OCI-LY3 (cell line): Measurements from ENCODE around the gene EIF4G3.

Source experiments
- H2AFZ ChIP-seq: fragments of 200-600, 300-600 bp; shearing (Covaris generic); 2 replicates; pipeline ENCODE4 v1.6.0; 2014; ENCODE audit warnings: antibody characterized with exemption, low read depth, low read length
- H3K27ac ChIP-seq: fragments of 200-600, 300-600 bp; sonication (generic); 2 replicates; pipeline ENCODE4 v1.5.1; 2014; ENCODE audit warnings: mild to moderate bottlenecking, low read length, moderate library complexity, mixed read lengths
- H3K27me3 ChIP-seq: fragments of 200-600, 300-600 bp; sonication (generic); 2 replicates; pipeline ENCODE4 v1.6.1; 2014; ENCODE audit warnings: low read depth, low read length, mixed read lengths
- H3K36me3 ChIP-seq: fragments of 200-600, 300-600 bp; sonication (generic); replicated peaks from 2 replicates; pipeline ENCODE3; 2014; ENCODE audit warnings: low read depth, low read length, mixed read lengths
- H3K4me1 ChIP-seq: fragments of 300-600, 200-600 bp; sonication (generic); 2 replicates; pipeline ENCODE4 v1.6.1; 2014; ENCODE audit warnings: low read length, mixed read lengths
- H3K4me2 ChIP-seq: fragments of 200-600, 300-600 bp; sonication (generic); 2 replicates; pipeline ENCODE4 v1.6.1; 2014; ENCODE audit warnings: low read length, mixed read lengths
- H3K4me3 ChIP-seq: fragments of 300-600, 200-600 bp; sonication (generic); 2 replicates; pipeline ENCODE4 v1.5.1; 2014; ENCODE audit warnings: antibody characterized with exemption, mild to moderate bottlenecking, low read length, moderate library complexity
- H3K79me2 ChIP-seq: fragments of 300-600, 200-600 bp; shearing (Covaris generic); 2 replicates; pipeline ENCODE4 v1.6.1; 2014; ENCODE audit warnings: mild to moderate bottlenecking, low read length, mixed read lengths
- H3K9ac ChIP-seq: fragments of 300-600, 200-600 bp; shearing (Covaris generic); 2 replicates; pipeline ENCODE4 v1.6.0; 2014; ENCODE audit warnings: mild to moderate bottlenecking, low read length, moderate library complexity
- H3K9me3 ChIP-seq: fragments of 200-600, 300-600 bp; shearing (Covaris generic); 2 replicates; pipeline ENCODE4 v1.6.1; 2014; ENCODE audit warnings: low read length, mixed read lengths; ENCODE audit not compliant: insufficient read depth
- H4K20me1 ChIP-seq: fragments of 200-600, 300-600 bp; sonication (generic); 2 replicates; pipeline ENCODE4 v1.6.1; 2016; ENCODE audit warnings: low read length, mixed read lengths; ENCODE audit not compliant: insufficient read depth
- CTCF ChIP-seq: fragments of 200-600, 300-600 bp; sonication (generic); IDR thresholded peaks from 2 replicates; pipeline ENCODE4 v1.5.1; 2014; ENCODE audit warnings: antibody characterized with exemption, low read length, low read depth
- EZH2phosphoT487 ChIP-seq: fragments of 200-600 bp; shearing (Covaris generic); IDR thresholded peaks from 2 replicates; pipeline ENCODE4 v1.6.1; 2018; ENCODE audit warnings: antibody characterized with exemption, mixed run types, low read depth

Gene EIF4G3

GRCh38 chr1:20884513-20884912 lies 292.2 kb downstream of the EIF4G3 start:
- H3K4me1 ChIP-seq = no peaks in the 10 kb centered on the region
- no peak overlapping the region for H3K9ac ChIP-seq
- TF ChIP-seq EZH2phosphoT487 (no peak), CTCF (no peak)
- no peak overlapping the region for H3K27ac ChIP-seq
- H3K79me2 ChIP-seq = no peaks in the 10 kb centered on the region
- H3K36me3 ChIP-seq = no peaks in the 10 kb centered on the region
- H4K20me1 ChIP-seq = no peaks in the 10 kb centered on the region
- H3K9me3 ChIP-seq = no peaks in the 10 kb centered on the region
- H3K4me3 ChIP-seq = no peak overlapping the region
- H3K27me3 ChIP-seq = no peaks in the 10 kb centered on the region
- H3K4me2 ChIP-seq = no peak overlapping the region
- no peak overlapping the region for H2AFZ ChIP-seq

- Histone ChIP-seq H3K4me1 (no peaks in the 10 kb centered on the region), H3K79me2 (no peaks in the 10 kb centered on the region), H3K4me2 (no peak overlapping the region), H3K36me3 (no peaks in the 10 kb centered on the region), H4K20me1 (no peaks in the 10 kb centered on the region), H3K9ac (no peak overlapping the region), H3K4me3 (no peak overlapping the region), H3K27me3 (no peaks in the 10 kb centered on the region), H2AFZ (no peak overlapping the region), H3K27ac (no peak overlapping the region), H3K9me3 (no peaks in the 10 kb centered on the region)
- no peak for TF ChIP-seq EZH2phosphoT487
- no peak for TF ChIP-seq CTCF
Observed at GRCh38 chr1:20883766-20884165, 292.9 kb downstream of the EIF4G3 start.

- Histone ChIP-seq H3K27me3 (no peaks in the 10 kb centered on the region), H3K4me3 (no peak overlapping the region), H3K27ac (no peak overlapping the region), H3K9me3 (no peaks in the 10 kb centered on the region), H3K36me3 (no peaks in the 10 kb centered on the region), H3K9ac (no peak overlapping the region), H2AFZ (no peak overlapping the region), H3K79me2 (no peaks in the 10 kb centered on the region), H3K4me2 (no peak overlapping the region), H3K4me1 (no peaks in the 10 kb centered on the region), H4K20me1 (no peaks in the 10 kb centered on the region)
- no peak for TF ChIP-seq EZH2phosphoT487
- no peak for TF ChIP-seq CTCF
Observed at GRCh38 chr1:20882837-20883236, 293.9 kb downstream of the EIF4G3 start.

GRCh38 chr1:20878799-20879198 lies 297.9 kb downstream of the EIF4G3 start:
- TF ChIP-seq EZH2phosphoT487 (no peak), CTCF (no peak)
- H2AFZ ChIP-seq = no peak overlapping the region
- H3K27me3 ChIP-seq = no peaks in the 10 kb centered on the region
- H3K27ac ChIP-seq = no peak overlapping the region
- no peaks in the 10 kb centered on the region for H4K20me1 ChIP-seq
- H3K9me3 ChIP-seq = no peaks in the 10 kb centered on the region
- H3K4me3 ChIP-seq = no peak overlapping the region
- no peak overlapping the region for H3K4me2 ChIP-seq
- H3K79me2 ChIP-seq = no peaks in the 10 kb centered on the region
- H3K4me1 ChIP-seq = no peaks in the 10 kb centered on the region
- no peak overlapping the region for H3K9ac ChIP-seq
- no peaks in the 10 kb centered on the region for H3K36me3 ChIP-seq
